PC-9 (cell line): ENCODE data around the gene PRKRIP1. TPM values are rescaled to one million over a fixed set of nuclear protein-coding genes. Genes with fewer than 3 reads are reported as not detected.
"Not testable (repeated sequence)": the region's sequence is repeated elsewhere in the genome, so short reads cannot be mapped to it uniquely, and the experiment has no call there.

Source experiments
- BruUV-seq: library from RNA; stranded (reverse); fragments of 400-500 nt; replicated peaks from 2 replicates; lab custom pipeline; 2021; lab: Mats Ljungman, UMichigan
- CTCF ChIA-PET: fragments of 300-600 bp; sonication (Branson Sonifier 250); formaldehyde crosslinking; loops from one replicate; lab custom pipeline; 2022; ENCODE audit warnings: antibody characterized with exemption; lab: Charles Lee
- POLR2A ChIA-PET: fragments of 300-600 bp; sonication (Branson Sonifier 250); formaldehyde crosslinking; loops from one replicate; lab custom pipeline; 2022; ENCODE audit warnings: antibody characterized with exemption; ENCODE audit not compliant: unreplicated experiment; lab: Charles Lee
- DNase-seq, 2 experiments: peaks; one replicate each; pipeline versions ENCODE4 v3.0.0 to v3.0.0-alpha.2; 2015 to 2022; ENCODE audit warnings: mixed read lengths in 1 of 2
- H2AFZ ChIP-seq: fragments of 200-600 bp; sonication (generic); 2 replicates; pipeline ENCODE4 v1.8.1; 2017; ENCODE audit warnings: antibody characterized with exemption
- H3F3A ChIP-seq: fragments of 200-600 bp; sonication (generic); 2 replicates; pipeline ENCODE4 v1.8.1; 2017; ENCODE audit warnings: antibody characterized with exemption, mild to moderate bottlenecking, low read depth; ENCODE audit not compliant: insufficient read depth
- H3K27ac ChIP-seq: fragments of 200-600 bp; sonication (generic); 2 replicates; pipeline ENCODE4 v1.6.1; 2016; ENCODE audit warnings: mixed run types
- H3K27me3 ChIP-seq: fragments of 200-600 bp; sonication (generic); 2 replicates; pipeline ENCODE4 v1.6.1; 2016; ENCODE audit warnings: low read depth, mixed run types; ENCODE audit not compliant: insufficient read depth
- H3K36me3 ChIP-seq: fragments of 200-600 bp; sonication (generic); 2 replicates; pipeline ENCODE4 v1.6.1; 2016; ENCODE audit warnings: low read depth, mixed run types
- H3K4me1 ChIP-seq: fragments of 200-600 bp; sonication (generic); replicated peaks from 2 replicates; pipeline ENCODE4 v1.6.1; 2016; ENCODE audit warnings: mixed run types; ENCODE audit not compliant: insufficient read depth
- H3K4me2 ChIP-seq: fragments of 200-600 bp; sonication (generic); 2 replicates; pipeline ENCODE4 v1.6.1; 2017; ENCODE audit warnings: mixed run types
- H3K4me3 ChIP-seq: fragments of 200-600 bp; sonication (generic); 2 replicates; pipeline ENCODE4 v1.6.1; 2016; ENCODE audit warnings: mixed run types
- H3K79me2 ChIP-seq: fragments of 200-600 bp; sonication (generic); 2 replicates; pipeline ENCODE4 v1.6.1; 2017; ENCODE audit warnings: low read depth, mixed run types
- H3K9me2 ChIP-seq: fragments of 200-600 bp; sonication (generic); 2 replicates; pipeline ENCODE4 v1.8.1; 2017; ENCODE audit warnings: mild to moderate bottlenecking; ENCODE audit not compliant: insufficient read depth
- H3K9me3 ChIP-seq: fragments of 200-600 bp; sonication (generic); 2 replicates; pipeline ENCODE4 v1.8.1; 2016; ENCODE audit warnings: low read depth; ENCODE audit not compliant: insufficient read depth
- H4K20me1 ChIP-seq: fragments of 200-600 bp; sonication (generic); 2 replicates; pipeline ENCODE4 v1.8.1; 2017; ENCODE audit not compliant: insufficient read depth
- EZH2 ChIP-seq: fragments of 200-600 bp; sonication (generic); IDR thresholded peaks from 2 replicates; pipeline ENCODE4 v1.8.0; 2017; ENCODE audit warnings: antibody characterized with exemption, low read depth
- intact Hi-C: fragments of 100-400 bp; cut with micrococcal nuclease; formaldehyde crosslinking; loops from one replicate; pipeline ENCODE4 v1.10.0; 2022; ENCODE audit not compliant: unreplicated experiment
- total RNA-seq: library from RNA; stranded (reverse); gene quantifications from 2 replicates; pipeline ENCODE4 v1.2.3, GENCODE V29; 2021
- TF ChIP-seq, protein P1 (sequence below): fragments of 200-600 bp; sonication (generic); conservative IDR thresholded peaks from 2 replicates; pipeline ENCODE4 v1.6.1; 2017; ENCODE audit warnings: mixed run types, antibody characterized with exemption, mild to moderate bottlenecking, moderate library complexity

PRKRIP1 gene
- total RNA-seq, 1 experiment from 2014 or later, result 34.6 TPM

GRCh38 chr7:102472126-102473041 lies 76.2 kb downstream of the PRKRIP1 start:
- Histone ChIP-seq H3K36me3 (no peaks in the 10 kb centered on the region), H3K4me1 (no peaks in the 10 kb centered on the region), H3F3A (no peaks in the 10 kb centered on the region; the same call in 1 of the 2 replicates), H3K9me3 (no peaks in the 10 kb centered on the region), H3K79me2 (no peaks in the 10 kb centered on the region), H3K27ac (no peak overlapping the region), H4K20me1 (no peaks in the 10 kb centered on the region), H3K27me3 (no peaks in the 10 kb centered on the region), H3K4me2 (no peak overlapping the region), H3K4me3 (no peak overlapping the region), H3K9me2 (no peaks in the 10 kb centered on the region), H2AFZ (no peak overlapping the region)
- POLR2A ChIA-PET, result no interaction called here
- no TSS peak for BruUV-seq
- DNase-seq, result no peak
- CTCF ChIA-PET, result no interaction called here
- TF ChIP-seq, protein P1, sequence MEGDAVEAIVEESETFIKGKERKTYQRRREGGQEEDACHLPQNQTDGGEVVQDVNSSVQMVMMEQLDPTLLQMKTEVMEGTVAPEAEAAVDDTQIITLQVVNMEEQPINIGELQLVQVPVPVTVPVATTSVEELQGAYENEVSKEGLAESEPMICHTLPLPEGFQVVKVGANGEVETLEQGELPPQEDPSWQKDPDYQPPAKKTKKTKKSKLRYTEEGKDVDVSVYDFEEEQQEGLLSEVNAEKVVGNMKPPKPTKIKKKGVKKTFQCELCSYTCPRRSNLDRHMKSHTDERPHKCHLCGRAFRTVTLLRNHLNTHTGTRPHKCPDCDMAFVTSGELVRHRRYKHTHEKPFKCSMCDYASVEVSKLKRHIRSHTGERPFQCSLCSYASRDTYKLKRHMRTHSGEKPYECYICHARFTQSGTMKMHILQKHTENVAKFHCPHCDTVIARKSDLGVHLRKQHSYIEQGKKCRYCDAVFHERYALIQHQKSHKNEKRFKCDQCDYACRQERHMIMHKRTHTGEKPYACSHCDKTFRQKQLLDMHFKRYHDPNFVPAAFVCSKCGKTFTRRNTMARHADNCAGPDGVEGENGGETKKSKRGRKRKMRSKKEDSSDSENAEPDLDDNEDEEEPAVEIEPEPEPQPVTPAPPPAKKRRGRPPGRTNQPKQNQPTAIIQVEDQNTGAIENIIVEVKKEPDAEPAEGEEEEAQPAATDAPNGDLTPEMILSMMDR, result no peak
- TF ChIP-seq EZH2, result no peak
- intact Hi-C loops, result no loop called here

DNA sequence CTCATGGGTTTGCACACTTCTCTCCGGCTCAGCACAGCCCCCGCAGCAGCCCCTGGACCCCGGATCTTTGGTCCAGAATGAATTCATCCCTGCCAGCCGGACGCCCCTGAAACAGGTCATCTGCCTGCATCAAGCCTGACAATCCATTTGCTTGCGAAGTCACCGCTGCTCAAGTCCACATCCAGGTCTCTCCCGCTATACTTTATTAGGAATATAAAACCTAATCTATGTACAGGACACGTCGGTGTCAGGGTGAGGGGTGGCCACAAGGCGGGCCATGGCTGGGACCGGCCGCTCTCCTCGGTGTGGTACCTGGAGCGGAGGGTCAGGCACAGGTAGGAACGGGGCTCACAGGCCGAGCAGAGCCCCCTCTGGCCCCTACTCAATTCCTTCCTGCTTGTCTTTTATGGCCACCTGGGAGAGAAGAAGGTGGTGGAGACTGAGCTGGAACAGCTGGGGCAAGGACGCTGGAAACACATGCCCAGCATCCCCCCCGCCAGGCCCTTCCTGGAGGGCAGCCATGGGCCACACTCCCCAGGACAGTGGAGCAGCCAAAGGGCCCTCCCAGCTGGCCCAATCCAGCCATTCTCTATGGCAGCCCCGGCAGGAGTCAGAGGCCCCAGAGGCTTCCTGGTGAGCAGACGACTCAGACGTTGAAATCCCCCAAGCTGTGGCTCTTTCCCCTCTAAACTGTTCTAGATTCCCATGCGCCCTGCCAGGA lies 77.3 kb downstream of the PRKRIP1 start:
- Histone ChIP-seq H3K36me3 (no peaks in the 10 kb centered on the region), H3K4me2 (no peak overlapping the region), H3K9me3 (no peaks in the 10 kb centered on the region), H3K27me3 (no peaks in the 10 kb centered on the region), H3K9me2 (no peaks in the 10 kb centered on the region), H3K4me1 (no peaks in the 10 kb centered on the region), H3K27ac (no peak overlapping the region), H3K79me2 (no peaks in the 10 kb centered on the region), H2AFZ (no peak overlapping the region), H3K4me3 (no peak overlapping the region), H3F3A (no peaks in the 10 kb centered on the region; the same call in 1 of the 2 replicates), H4K20me1 (no peaks in the 10 kb centered on the region)
- no peak for DNase-seq
- intact Hi-C loops, result no loop called here
- POLR2A ChIA-PET, result no interaction called here
- BruUV-seq, result no TSS peak
- CTCF ChIA-PET, result no interaction called here
- TF ChIP-seq, protein P1, result no peak
- TF ChIP-seq EZH2, result no peak

DNA sequence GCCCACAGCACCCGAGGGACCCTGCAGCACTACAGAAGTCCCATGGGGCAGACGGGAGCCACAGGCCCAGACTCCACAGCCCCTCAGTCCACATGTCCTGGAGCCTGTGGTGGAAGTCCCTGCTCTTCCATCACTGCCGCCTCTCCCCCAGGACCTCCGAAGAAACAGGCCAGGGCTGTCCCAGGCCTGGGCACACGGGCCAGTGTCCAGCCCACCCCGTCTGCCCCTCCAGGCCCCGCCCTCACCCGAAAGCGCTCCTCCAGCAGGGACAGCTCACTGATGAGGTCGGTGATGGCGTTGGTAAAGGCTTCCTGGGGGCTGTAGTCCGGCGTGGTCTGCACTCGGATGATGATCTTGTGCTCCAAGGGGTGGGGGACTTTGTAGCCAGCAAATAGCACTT lies 78.0 kb downstream of the PRKRIP1 start:
- H3K36me3 ChIP-seq, H3F3A ChIP-seq, CTCF ChIA-PET, H3K79me2 ChIP-seq, H3K9me3 ChIP-seq, H3K4me2 ChIP-seq, H3K9me2 ChIP-seq, H4K20me1 ChIP-seq, H3K27me3 ChIP-seq, DNase-seq, H3K4me1 ChIP-seq, H2AFZ ChIP-seq, BruUV-seq, H3K27ac ChIP-seq, H3K4me3 ChIP-seq, intact Hi-C loops, POLR2A ChIA-PET: not testable (repeated sequence)

DNA sequence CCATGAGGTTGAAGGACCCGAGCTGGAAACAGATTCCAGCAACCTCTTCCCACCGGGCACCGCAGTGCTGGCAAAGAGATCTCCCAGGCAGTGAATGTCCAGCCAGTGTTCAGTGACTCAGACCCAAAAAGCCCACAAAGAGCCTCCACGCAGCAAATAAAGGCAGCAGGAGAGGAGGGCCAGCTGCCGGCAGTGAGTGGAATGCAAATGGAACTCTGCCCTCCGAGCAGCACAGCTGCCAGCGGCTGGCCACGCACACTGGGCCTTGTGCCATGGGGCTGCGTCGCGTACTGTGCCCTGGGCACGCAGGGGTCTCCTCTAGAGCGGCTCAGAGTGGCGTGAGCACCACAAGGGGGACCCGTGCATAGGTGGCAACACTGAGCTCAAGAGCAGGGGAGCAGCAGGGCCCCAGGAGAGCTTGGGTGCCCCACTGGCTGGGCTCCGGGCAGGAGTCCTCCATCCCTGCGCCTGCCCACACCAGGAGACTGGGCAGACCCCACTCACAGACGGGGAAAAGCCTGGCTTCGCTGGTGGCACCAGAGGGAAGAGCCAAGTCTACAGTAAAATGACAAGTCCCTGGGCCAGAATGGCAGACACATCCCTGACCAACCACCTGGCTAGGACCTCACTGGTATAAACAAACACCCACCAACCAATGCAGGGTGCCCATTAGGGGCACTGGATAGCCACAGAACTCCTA lies 78.7 kb downstream of the PRKRIP1 start:
- H3K9me2 ChIP-seq, CTCF ChIA-PET, H4K20me1 ChIP-seq, H3K27me3 ChIP-seq, H3K4me1 ChIP-seq, BruUV-seq, POLR2A ChIA-PET, H3K79me2 ChIP-seq, H3K27ac ChIP-seq, H3F3A ChIP-seq, intact Hi-C loops, H3K4me3 ChIP-seq, H3K4me2 ChIP-seq, H3K36me3 ChIP-seq, H3K9me3 ChIP-seq, DNase-seq, H2AFZ ChIP-seq: not testable (repeated sequence)
